BJ (cell line): Measurements from ENCODE around the gene IFNA8. TPM values are rescaled to one million over a fixed set of nuclear protein-coding genes. Genes with fewer than 3 reads are reported as not detected.

Source experiments
- CTCF ChIA-PET: fragments of 350-600 bp; formaldehyde crosslinking; extraction: SDS; loops from one replicate; lab custom pipeline; 2021; ENCODE audit warnings: antibody characterized with exemption, inconsistent platforms; lab: Yijun Ruan, JAX
- POLR2A ChIA-PET: fragments of 300-600 bp; sonication (Branson Sonifier 250); formaldehyde crosslinking; extraction: SDS; loops from one replicate; lab custom pipeline; 2021; ENCODE audit warnings: antibody characterized with exemption; lab: Charles Lee
- DNase-seq: peaks from one replicate; pipeline ENCODE4 v3.0.0-alpha.2; 2011; ENCODE audit warnings: low read depth
- H3K27me3 ChIP-seq: 2 replicates; pipeline ENCODE4 v1.6.0; 2011; ENCODE audit warnings: low read length; ENCODE audit not compliant: control insufficient read depth, insufficient read depth
- H3K36me3 ChIP-seq: 2 replicates; pipeline ENCODE4 v1.5.1; 2011; ENCODE audit warnings: low read length; ENCODE audit not compliant: control insufficient read depth, insufficient read depth
- H3K4me3 ChIP-seq: 2 replicates; pipeline ENCODE4 v1.5.1; 2011; ENCODE audit warnings: low read depth, mild to moderate bottlenecking, control low read depth, low read length
- polyA plus RNA-seq: library from polyadenylated mRNA; depleted of rRNA; stranded (reverse); fragments of >200 nt; gene quantifications from 2 replicates; pipeline ENCODE4 v1.2.3, GENCODE V29; 2011
- TF ChIP-seq, protein P1 (sequence below): IDR thresholded peaks from 2 replicates; pipeline ENCODE4 v1.5.1; 2011; ENCODE audit warnings: low read depth, mild to moderate bottlenecking, control low read depth, inconsistent platforms, low read length, moderate library complexity; ENCODE audit not compliant: insufficient read depth

Gene IFNA8
- polyA plus RNA-seq, 1 experiment, result not detected

DNA sequence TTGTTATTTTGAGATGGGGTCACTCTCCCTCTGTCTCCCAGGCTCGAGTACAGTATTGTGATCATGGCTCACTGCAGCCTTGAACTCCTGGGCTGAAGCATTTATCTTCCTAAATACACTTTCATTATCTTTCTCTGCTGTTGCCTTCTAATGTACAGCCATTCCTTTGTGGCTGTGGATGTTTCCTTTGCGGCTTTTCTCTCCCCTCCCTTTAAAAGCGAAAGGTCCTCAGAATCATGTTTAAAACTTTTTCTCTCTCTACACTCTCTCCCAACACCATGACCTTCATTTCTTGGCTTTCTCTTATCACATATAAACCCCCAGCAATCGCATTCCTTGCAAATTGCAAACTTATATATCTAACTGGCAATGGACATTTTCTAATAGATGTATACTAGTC lies 25.3 kb upstream of the IFNA8 start:
- no peaks in the 10 kb centered on the region for H3K36me3 ChIP-seq
- POLR2A ChIA-PET, result no interaction called here
- CTCF ChIA-PET, result no interaction called here
- no peak overlapping the region for H3K4me3 ChIP-seq
- peaks cover 7% of the 10 kb centered on the region for H3K27me3 ChIP-seq
- no peak for DNase-seq
- TF ChIP-seq, protein P1, sequence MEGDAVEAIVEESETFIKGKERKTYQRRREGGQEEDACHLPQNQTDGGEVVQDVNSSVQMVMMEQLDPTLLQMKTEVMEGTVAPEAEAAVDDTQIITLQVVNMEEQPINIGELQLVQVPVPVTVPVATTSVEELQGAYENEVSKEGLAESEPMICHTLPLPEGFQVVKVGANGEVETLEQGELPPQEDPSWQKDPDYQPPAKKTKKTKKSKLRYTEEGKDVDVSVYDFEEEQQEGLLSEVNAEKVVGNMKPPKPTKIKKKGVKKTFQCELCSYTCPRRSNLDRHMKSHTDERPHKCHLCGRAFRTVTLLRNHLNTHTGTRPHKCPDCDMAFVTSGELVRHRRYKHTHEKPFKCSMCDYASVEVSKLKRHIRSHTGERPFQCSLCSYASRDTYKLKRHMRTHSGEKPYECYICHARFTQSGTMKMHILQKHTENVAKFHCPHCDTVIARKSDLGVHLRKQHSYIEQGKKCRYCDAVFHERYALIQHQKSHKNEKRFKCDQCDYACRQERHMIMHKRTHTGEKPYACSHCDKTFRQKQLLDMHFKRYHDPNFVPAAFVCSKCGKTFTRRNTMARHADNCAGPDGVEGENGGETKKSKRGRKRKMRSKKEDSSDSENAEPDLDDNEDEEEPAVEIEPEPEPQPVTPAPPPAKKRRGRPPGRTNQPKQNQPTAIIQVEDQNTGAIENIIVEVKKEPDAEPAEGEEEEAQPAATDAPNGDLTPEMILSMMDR, result no peak

DNA sequence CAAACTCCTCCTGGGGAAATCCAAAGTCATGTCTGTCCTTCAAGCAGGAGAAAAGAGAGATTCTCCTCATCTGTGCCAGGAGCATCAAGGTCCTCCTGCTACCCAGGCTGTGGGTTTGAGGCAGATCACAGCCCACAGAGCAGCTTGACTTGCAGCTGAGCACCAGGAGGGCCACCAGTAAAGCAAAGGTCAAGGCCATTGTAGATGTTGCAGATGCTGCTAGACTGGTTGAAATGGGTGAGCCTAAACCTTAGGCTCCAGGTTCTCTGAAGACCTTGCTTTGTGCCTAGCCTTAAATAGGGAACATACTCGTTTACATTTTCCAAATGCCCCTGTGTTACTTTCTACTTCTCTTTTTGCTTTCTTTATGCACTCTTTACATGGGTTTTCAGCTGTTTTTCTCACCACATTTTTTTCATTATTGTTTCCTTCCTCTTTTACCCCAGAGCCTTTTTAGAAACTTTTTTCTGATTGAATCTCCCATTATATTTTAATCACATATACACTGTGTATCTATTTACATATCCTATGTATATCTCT lies 23.7 kb upstream of the IFNA8 start, which contains the start of gene IFNA2:
IFNA2 (minus strand) TSS at position 268 of the 540 bp plus-strand sequence; CDS start at position 199, 69 bp downstream.
- CTCF ChIA-PET, result interaction anchor here (1.5 kb wide), 1 partner anchor 11 kb away, joined by 5 read pairs; no protein-coding TSS in a partner anchor
- POLR2A ChIA-PET, result no interaction called here
- peaks cover 4% of the 10 kb centered on the region for H3K27me3 ChIP-seq

DNA sequence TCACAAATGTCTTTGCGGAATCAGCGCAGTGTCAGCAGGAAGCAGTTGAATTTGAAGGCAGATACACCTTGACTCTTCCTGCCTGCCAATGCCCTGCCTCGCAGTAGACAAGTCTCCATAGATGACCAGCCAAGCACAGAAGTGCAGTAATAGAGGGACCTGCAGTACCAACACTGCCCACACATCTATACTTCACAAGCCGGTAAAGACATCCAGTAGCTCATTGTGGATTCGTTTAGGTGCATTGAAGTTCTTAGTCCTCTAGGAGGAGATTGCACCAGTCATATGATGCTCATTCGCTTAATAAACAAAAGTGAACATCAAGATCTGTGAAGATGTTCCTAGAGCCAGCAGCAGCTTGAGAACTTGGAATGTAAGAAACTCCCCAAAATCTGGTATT lies 16.6 kb upstream of the IFNA8 start:
- DNase-seq, result no peak
- TF ChIP-seq, protein P1, result peak; percentile 14; the same call in 1 of the 2 replicates
- POLR2A ChIA-PET, result no interaction called here
- Histone ChIP-seq H3K27me3 (peaks cover 9% of the 10 kb centered on the region; the same call in 1 of the 2 replicates), H3K4me3 (no peak overlapping the region), H3K36me3 (no peaks in the 10 kb centered on the region)
- CTCF ChIA-PET, result interaction anchor here (1.3 kb wide), 1 partner anchor 10 kb away, joined by 3 read pairs; no protein-coding TSS in a partner anchor

More for the DNA sequence above, 23.7 kb upstream of the IFNA8 start, which contains the start of gene IFNA2:
- Histone ChIP-seq H3K4me3 (no peak within 1 kb of the TSS), H3K36me3 (no peaks in the 10 kb centered on the region)
- no peak for DNase-seq
- TF ChIP-seq, protein P1, result no peak

DNA sequence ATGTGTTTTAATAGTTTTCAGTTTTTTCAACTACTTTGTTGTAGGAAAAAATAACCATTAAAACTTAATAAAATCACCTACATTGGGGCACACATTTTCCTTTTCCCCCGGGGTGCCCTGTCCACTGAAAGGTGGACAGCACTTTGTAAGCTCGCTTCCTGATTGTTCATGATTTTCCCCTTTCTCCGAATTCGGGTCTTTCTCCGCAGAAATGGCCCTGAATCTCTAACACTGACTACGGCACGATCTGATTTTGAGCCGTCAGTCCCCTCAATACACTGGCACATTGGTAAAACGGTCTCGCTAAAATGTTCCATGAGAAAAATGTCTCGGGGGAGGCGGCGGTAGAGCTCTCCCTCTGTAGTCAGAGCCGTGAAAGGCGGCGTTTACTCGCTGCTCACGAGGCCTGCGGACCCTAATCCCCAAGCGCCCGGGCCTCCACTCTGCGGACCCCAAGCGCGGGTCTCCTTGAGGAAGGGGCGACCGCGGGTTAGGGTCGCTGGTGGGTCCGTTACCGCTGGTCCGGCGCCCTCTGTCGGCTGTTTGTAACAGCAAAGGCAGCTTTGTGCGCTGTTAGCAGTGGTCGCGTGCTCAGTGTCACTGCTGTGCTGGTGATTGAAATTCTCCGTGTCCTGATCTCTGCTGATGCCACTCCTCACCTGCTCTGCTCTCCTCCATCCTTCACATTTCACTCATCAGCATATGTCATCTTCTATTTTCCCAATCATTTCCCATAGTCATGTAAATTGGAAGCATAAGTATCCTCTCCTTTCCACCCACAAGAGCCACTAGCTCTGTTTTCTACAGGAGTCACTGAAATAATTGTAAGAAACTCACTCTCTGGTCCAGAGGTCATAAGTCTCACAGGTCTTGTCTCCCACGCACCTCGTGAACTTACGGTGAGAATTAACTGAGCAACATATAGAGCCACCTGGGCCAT lies 12.9 kb upstream of the IFNA8 start:
- Histone ChIP-seq H3K27me3 (peaks cover 12% of the 10 kb centered on the region), H3K4me3 (peak overlapping the region; percentile 35), H3K36me3 (no peaks in the 10 kb centered on the region)
- TF ChIP-seq, protein P1, result peak; percentile 93
- no peak for DNase-seq
- CTCF ChIA-PET, result interaction anchor here (0.6 to 3.2 kb wide), 34 partner anchors 8 to 395 kb away, joined by 3 to 67 read pairs (median 6); partner anchors contain the start of genes IFNA2 and IFNA8
- POLR2A ChIA-PET, result no interaction called here
